PFSK-1 (cell line): ENCODE data around the gene ASCC1.

Experiments
- POLR2AphosphoS5 ChIP-seq: IDR thresholded peaks from 2 replicates; pipeline ENCODE4 v1.6.1; 2012; ENCODE audit warnings: low read depth, mild to moderate bottlenecking, control low read depth, low read length, moderate library complexity
- TAF1 ChIP-seq: IDR thresholded peaks from 2 replicates; pipeline ENCODE4 v1.6.1; 2012; ENCODE audit warnings: low read length, control low read depth, borderline replicate concordance; ENCODE audit not compliant: insufficient read depth
- TF ChIP-seq, protein P1 (sequence below), 2 experiments: IDR thresholded peaks; 2 replicates each; pipeline versions ENCODE4 v1.6.1 to v1.8.0; 2011 to 2012; ENCODE audit warnings: low read depth in 2 of 2, low read length in 2 of 2, control low read depth in 1 of 2, inconsistent platforms in 1 of 2, mild to moderate bottlenecking in 1 of 2, moderate library complexity in 1 of 2; ENCODE audit not compliant: insufficient read depth in 1 of 2

DNA sequence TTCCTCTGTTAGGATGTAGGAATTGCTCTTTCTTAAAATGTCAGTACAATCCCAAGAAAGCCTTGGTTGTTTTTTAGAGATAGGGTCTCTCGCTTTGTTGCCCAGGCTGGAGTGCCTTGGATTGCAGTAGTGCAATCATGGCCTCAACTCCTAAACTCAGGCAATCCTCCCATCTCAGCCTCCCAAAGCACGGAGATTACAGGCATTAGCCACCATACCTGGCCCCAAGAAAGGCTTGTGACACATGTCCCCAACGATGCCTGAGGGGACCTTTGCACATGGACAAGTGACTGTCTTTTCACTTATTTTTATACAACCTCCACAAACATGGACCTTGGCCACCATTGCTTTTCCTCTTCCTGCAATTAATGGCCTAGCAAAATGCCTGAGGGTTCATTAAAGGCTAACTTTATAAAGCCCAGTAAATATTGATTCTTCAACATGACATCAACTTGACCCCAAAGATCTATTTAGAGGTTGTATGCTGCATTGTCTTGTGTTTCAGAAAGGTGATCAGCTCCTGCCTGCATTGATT is 117.7 kb downstream of the ASCC1 start:
- no peak for TF ChIP-seq TAF1
- TF ChIP-seq, protein P1, sequence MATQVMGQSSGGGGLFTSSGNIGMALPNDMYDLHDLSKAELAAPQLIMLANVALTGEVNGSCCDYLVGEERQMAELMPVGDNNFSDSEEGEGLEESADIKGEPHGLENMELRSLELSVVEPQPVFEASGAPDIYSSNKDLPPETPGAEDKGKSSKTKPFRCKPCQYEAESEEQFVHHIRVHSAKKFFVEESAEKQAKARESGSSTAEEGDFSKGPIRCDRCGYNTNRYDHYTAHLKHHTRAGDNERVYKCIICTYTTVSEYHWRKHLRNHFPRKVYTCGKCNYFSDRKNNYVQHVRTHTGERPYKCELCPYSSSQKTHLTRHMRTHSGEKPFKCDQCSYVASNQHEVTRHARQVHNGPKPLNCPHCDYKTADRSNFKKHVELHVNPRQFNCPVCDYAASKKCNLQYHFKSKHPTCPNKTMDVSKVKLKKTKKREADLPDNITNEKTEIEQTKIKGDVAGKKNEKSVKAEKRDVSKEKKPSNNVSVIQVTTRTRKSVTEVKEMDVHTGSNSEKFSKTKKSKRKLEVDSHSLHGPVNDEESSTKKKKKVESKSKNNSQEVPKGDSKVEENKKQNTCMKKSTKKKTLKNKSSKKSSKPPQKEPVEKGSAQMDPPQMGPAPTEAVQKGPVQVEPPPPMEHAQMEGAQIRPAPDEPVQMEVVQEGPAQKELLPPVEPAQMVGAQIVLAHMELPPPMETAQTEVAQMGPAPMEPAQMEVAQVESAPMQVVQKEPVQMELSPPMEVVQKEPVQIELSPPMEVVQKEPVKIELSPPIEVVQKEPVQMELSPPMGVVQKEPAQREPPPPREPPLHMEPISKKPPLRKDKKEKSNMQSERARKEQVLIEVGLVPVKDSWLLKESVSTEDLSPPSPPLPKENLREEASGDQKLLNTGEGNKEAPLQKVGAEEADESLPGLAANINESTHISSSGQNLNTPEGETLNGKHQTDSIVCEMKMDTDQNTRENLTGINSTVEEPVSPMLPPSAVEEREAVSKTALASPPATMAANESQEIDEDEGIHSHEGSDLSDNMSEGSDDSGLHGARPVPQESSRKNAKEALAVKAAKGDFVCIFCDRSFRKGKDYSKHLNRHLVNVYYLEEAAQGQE (IDR thresholded peaks at IDR 0.05; ENCODE audit: insufficient read depth in 1 of 2, low read depth in 2 of 2, low read length in 2 of 2), result no peak
- no peak for TF ChIP-seq POLR2AphosphoS5
